GM21619 (cell line): ENCODE results near the gene CCDC14.
"Not testable (repeated sequence)": the region's sequence is repeated elsewhere in the genome, so short reads cannot be mapped to it uniquely, and the experiment has no call there.

ENCODE experiments used
- ATAC-seq: cut with Tn5 transposase; IDR thresholded peaks from one replicate; pipeline ENCODE4 v1.9.1; 2021; ENCODE audit not compliant: unreplicated experiment

The CCDC14 gene

DNA sequence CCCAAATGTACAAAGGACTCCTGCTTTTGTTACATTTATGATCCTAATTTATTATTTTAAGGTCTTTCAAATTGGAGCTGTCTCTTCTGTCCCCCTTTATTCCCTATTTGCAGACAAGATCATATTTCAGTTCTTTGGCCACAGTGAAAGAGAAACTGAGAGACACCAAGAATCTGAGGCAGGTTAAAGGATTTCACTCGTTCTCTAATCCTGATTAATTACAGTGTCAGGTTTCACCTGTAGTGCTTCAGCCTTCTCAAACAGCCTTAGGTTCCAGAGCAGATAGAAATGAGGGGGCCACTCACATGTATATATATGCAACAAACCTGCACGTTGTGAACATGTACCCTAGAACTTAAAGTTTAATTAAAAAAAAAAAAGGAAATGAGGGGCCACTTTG is 6.2 kb upstream of the CCDC14 start:
- not testable (repeated sequence) for ATAC-seq

GRCh38 chr3:123966799-123967198 is 5.8 kb upstream of the CCDC14 start:
- not testable (repeated sequence) for ATAC-seq

GRCh38 chr3:123964793-123965192 is 3.8 kb upstream of the CCDC14 start:
- not testable (repeated sequence) for ATAC-seq

GRCh38 chr3:123961508-123961856 is 453 bp upstream of the CCDC14 start:
- ATAC-seq, result no peak

DNA sequence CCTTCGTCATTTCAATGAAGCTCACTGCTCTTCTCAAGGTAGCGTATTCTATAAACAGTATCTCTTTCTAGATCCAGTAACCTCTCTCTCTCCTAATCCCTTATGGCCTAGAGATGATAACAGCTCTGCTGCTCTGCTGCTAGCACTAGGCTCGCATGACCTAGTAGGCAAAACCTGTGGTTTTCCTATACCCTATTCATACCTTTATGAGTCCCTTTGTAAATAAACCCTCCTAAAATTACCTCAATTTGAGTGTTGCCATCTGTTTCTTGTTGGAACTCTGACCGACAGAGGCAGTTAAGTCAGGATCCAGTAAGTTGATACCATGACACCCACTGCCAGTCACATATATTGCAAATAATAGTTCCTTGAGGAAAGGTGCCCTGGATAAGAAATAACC is 7.3 kb downstream of the CCDC14 start:
- peak; percentile 64 for ATAC-seq

- peak; percentile 10 for ATAC-seq
These were observed 8.0 kb downstream of the CCDC14 start for GRCh38 chr3:123952844-123953520.

GRCh38 chr3:123951522-123952447 is 9.2 kb downstream of the CCDC14 start:
- ATAC-seq, result no peak

- ATAC-seq, result no peak
These were observed 11.4 kb downstream of the CCDC14 start for GRCh38 chr3:123949641-123950040.

GRCh38 chr3:123948449-123948848 is 12.6 kb downstream of the CCDC14 start:
- ATAC-seq, result no peak

DNA sequence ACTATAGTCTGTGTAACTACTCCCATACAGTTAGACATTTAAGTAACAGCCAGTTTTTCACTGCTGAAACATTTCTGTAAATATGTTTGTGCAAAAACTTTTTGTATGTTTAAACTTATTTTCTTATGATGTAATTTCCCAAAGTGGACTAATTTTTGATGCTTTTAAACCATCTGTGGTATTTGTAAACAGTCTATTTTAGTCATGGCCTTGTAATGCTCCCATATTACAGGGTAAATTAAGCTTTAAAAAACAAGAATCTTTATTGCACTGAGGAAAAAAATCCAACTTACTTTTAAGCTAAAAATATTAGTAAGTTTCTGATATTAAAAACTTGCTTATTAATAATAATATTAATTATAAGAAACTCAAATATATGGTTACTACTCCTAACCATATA is 13.5 kb downstream of the CCDC14 start:
- no peak for ATAC-seq

DNA sequence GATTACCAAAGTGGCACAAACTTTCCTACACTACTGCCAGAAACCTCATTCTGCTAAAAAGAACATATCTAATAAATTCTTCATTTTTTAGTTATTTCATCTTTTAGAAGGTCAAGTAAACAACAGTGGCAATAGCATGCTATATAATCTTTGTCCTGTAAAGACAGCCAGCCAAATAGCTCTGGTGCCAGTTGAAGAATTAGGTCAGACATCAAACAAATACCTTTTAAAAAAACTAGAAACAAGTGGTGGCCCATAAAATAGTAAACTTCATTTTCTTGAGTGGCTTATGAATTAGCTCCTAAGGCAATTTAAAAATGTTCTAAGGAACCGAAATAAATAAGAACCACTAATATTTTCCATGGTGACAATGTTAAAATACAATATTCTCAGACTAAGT is 19.5 kb downstream of the CCDC14 start:
- no peak for ATAC-seq

- no peak for ATAC-seq
These were observed 19.9 kb downstream of the CCDC14 start for GRCh38 chr3:123941121-123941520.

DNA sequence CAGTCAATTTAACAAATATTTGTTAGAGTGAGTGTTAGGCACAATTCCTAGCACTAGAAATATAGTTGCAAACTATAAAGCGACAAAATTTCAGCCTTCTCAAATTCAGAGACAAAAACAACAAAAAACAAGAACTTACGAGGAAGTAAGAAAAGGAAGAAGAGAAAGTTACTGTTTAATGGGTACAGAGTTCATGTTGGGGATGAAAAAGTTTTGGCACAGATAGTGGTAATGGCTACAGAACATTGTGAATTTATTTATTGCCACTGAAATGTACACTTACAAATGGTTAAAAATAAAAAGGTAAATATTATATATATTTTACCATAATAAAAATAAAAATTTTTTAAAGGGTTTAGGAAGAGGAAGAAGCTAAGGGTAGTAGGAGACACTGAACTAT is 21.3 kb downstream of the CCDC14 start:
- ATAC-seq, result no peak

- no peak for ATAC-seq
These were observed 24.6 kb downstream of the CCDC14 start for GRCh38 chr3:123936400-123936799.

GRCh38 chr3:123935830-123936229 is 25.2 kb downstream of the CCDC14 start:
- no peak for ATAC-seq

GRCh38 chr3:123934250-123934649 is 26.8 kb downstream of the CCDC14 start:
- ATAC-seq, result no peak

GRCh38 chr3:123930445-123930844 is 30.6 kb downstream of the CCDC14 start:
- no peak for ATAC-seq

- no peak for ATAC-seq
These were observed 31.7 kb downstream of the CCDC14 start for GRCh38 chr3:123929325-123929724.

- no peak for ATAC-seq
These were observed 34.6 kb downstream of the CCDC14 start for GRCh38 chr3:123926396-123926795.

- ATAC-seq, result no peak
These were observed 40.2 kb downstream of the CCDC14 start for GRCh38 chr3:123920868-123921267.

DNA sequence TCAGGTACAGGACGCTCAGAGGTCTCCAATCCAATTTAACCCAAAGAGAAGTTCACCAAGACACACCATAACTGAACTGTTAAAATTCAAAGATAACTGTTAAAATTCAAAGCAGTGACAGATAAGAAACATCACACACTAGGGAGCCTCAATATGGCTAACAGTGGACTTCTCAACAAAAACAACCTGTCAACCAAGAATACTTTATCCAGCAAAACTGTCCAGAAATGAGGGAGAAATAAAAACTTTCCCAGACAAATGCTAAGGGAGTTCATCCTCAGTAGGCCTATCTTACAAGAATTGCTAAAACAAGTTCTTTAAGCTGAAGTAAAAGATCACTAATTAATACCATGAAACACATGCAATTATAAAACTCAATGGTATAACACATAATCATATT is 40.6 kb downstream of the CCDC14 start:
- ATAC-seq, result no peak

- no peak for ATAC-seq
These were observed 41.7 kb downstream of the CCDC14 start for GRCh38 chr3:123919353-123919752.
